DMS 273 treated with DMSO at 0.1 percent for 48 hours (cell line): ENCODE data around the gene IFIT1B.
"Not testable (repeated sequence)": the region's sequence is repeated elsewhere in the genome, so short reads cannot be mapped to it uniquely, and the experiment has no call there.

Source experiments
- DNase-seq: peaks from one replicate; lab custom pipeline; 2025; lab: John Stamatoyannopoulos, UW

Gene IFIT1B

DNA sequence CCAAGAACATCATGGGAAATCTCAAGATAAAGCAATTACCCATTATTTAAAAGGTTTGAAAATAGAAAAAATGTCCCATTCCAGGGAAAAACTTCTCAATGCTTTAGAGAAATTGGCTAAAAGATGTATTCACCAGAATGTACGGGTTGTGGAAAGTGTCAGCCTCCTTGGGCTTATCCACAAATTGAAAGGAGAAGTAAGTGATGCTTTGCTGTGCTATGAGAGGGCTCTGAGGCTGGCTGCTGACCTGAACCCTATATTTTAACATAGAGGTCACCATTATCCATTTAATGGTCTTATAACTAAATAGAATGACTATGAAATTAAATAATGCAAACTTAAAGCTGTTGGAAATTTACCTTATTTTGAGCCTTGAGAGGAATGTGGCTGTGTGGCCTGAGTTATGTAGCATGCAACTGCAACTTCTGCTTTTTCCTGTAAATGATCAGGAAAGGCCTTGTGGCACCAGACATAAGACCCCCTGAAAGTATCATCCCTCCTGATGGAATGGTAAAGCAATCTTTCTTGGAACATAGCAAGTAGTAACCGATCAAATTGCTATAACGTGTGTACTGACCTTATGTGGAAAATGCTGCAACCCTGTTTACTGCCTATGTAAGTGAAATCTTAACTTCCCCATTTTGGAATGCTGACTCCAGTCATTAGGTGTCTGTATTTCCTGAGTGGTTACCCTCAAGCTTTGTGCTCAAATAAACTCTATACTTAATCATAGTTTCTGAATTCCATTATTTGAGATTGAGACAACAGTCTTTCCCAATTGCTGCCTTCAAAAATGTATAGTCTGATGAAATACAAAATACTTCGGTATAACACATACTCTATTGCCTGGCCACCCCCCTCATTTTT lies 6.9 kb downstream of the IFIT1B start:
- no peak for DNase-seq

DNA sequence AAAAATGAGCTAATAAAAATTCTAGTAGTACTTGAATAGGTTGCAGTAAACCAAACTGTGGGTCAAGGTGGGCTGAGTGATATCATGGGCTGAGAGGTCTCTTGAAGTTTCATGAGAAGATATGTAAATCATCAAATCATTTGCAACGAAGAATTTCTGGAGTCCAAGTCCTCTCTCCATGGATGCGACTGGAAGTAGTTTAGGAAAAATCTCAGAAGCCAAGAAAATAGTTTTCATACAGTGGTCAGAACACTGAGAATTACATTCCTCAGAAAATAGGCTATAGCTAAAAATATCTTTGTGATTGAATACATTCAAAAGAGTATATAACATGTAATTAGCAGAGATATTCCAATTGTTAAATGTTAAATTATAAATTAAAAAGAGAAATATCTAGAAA lies 10.9 kb downstream of the IFIT1B start:
- no peak for DNase-seq

DNA sequence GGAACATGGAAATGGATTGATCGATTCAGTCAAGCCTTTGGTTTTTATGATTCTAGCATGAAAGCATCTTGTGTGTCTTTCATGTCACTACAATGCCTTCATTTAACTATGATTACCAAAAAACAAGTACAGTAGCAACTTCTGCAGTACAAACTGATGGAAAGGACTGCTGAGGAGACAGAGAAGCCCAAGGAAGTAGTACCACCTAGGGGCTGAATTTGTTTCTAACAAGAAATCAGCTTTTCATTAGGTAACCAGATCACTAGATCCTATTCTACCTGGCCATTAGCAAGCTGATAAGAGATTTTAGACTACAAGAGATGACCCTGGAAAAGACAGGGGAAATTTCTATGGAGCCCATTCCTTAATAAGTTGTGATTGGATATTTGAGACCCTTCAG lies 11.4 kb downstream of the IFIT1B start:
- no peak for DNase-seq

DNA sequence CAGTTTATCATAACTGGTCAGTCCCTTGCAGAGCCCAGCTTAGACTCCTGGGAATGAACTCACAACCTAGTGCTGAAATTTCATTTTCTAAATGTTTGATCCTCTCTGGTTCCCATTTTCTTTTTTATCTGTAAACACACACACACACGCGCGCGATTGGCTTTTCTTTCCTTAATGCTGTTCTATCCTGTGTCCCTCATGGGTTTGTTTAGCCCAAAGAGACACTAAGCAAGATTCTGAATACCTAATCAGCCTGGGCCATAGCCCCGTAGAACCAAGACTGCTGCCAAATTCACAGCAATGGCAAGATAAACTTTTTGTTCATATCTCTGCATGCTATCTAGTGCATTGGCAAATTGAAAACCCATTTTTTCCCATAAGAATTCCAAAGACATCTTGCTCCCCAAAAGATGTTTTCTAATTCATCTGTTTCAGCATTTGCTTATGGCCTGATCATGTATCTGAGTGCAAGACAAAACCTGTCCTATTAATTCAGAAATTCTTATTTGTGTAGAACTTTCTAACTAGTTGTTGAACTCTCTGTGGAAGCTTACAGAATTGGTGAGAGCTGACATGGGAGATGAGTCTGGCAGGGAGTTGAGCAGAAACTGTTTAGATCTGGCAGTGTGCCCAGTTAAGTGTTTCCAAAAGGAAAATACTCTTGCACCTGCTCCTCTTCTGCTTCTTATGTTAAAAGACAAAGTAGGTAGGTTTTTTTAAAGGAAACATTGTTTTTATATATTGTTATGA lies 12.8 kb downstream of the IFIT1B start:
- DNase-seq: no peak

DNA sequence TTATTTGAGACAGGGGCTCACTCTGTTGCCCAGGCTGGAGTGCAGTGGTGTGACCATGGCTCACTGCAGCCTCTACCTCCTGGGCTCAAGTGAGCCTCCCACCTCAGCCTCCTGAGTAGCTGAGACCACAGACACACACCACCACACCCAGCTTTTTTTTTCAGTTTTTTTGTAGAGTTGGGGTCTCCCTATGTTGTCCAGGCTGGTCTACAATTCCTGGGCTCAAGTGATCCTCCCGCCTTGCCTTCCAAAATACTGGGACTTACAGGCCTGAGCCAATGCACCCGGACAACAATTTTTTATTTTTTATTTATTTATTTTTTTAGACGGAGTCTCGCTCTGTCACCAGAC lies 13.3 kb downstream of the IFIT1B start:
- not testable (repeated sequence) for DNase-seq

DNA sequence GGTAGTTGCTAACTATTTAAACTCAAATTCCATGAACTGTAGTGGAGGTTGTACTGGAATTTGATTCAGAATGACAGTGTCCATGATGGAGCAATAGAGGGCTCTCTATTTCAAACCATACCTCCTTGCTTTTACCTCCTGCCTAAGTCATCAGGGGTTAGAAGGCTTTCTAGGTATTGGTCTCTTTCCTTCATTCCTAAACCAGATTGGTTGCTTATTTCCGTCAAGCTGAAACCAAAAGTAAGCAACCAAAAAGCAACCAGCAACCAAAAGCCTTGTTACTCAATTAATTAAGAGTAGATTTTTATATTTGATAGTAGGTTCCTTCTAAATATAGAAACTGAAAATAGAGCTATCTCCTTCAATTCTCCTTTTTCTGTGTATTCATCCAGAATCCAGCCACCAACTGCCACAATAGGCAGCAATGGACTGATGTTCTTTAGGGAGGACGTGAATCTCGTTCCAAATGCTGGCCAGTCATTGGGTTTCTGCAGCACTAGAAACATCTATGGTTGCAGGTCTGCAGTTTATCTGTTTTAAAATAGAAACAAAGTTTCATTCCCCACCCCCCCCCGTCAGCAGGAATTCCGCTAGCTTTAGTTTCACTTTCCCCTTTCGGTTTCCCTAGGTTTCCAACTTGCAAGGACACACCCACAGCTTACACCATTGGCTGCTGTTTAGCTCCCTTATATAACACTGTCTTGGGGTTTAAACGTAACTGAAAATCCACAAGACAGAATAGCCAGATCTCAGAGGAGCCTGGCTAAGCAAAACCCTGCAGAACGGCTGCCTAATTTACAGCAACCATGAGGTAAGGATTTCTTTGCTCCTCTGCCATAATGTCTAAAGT lies 14.3 kb downstream of the IFIT1B start, which contains the start of gene IFIT1:
TSS of gene IFIT1 (plus strand) at position 717 of the 850 bp plus-strand sequence. CDS start at position 807, 90 bp downstream.
- DNase-seq: peak; percentile 19

DNA sequence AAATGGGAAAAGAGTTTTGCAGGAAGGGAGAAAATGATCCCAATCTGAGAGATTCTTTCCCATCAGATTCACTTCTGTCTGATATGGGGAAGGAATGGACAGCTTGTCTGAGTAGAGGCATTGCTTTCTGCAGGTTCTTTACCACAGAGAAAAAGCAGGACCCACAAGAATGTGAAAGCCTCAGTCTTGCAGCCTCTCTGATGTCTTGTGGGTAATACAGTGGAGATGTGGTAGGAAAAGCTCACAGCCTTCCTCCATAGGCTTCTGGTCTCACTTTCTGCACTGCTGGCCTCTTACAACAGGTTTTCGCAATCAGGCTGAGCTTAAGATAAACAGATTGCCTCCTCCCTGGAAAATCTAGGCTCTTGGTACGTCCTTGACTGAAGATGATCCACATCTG lies 15.1 kb downstream of the IFIT1B start:
- DNase-seq: no peak

DNA sequence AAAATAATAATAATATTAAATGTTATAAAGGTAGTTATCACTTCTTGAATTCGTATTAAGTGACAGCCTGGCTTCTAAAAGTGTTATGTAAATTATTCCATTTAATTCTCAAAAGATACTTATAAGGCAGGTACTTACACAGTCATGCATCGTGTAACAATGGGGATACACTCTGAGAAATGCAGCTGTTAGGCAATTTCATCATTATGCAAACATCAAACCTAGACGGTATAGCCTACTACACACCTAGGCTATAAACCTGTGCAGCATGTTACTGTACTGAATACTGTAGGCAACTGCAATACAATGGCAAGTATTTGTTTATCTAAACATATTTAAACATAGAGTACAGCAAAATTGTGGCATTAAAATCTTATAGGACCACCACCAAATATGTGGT lies 16.0 kb downstream of the IFIT1B start:
- no peak for DNase-seq

DNA sequence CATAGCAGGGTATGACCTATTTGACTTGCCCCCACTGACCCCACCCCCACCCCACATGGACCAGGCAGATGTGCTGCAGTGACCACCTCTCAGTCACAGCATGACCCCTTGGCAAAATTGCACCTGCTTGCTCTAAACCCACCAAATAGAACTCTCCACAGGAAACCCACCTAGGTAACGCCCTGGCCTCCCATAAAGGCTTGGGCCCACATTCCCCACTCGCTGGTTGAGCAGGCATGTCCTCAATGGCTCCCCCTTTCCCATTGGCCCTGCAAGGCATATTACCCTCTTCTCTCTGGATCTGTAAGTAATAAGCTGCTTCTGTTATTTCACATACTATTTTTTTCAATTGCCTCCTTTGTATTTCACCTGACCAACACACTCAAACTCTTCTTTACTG lies 17.3 kb downstream of the IFIT1B start:
- no peak for DNase-seq

DNA sequence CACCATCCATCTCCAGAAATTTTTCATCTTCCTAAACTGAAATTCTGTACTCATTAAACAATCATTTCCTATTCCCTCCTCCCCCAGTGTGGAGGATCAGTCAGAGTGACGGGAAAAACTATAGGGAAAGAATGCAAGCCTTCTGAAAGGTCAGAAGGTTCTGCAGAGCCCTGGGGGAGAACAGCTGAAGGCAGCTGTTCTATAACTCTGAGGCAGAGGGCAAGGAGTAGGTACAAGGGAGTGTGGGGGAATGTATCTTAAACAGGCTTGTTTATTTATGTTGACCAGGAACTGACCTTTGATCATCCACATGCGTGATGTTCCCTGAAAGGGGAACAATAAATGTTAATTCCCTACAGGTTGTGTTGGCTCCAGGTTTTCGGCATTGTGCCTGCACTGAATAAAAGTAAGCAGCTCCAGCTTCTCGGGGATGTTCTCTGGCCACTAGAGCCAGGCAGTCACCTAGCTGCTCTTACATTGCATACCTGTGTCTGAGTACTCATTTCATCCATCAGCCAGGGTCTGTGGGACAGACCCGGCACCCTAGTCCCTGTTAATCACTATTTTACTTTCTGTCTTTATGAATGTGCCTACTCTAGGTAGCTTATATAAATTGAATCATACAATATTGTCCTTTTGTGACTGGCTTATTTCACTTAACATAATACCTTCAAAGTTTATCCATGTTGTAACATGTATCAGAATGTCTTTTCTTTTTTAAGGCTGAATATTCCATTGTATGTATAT lies 20.3 kb downstream of the IFIT1B start:
- DNase-seq: no peak

DNA sequence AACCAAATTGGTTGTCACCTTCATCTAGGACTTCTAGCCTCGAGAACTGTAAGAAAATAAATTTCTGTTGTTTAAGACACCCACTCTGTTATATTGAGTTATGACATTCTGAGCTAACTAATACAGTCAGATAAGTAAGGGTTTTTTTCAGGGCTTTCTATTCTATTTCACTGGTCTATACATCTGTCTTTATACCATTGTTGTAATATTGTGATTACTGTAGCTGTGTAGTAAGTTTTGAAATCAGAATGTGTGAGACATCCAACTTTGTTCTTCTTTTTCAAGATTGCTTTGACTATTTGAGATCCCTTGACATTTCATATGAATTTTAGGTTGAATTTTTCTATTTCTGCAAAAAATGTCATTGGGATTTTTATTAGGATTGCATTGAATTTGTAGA lies 22.1 kb downstream of the IFIT1B start:
- no peak for DNase-seq

DNA sequence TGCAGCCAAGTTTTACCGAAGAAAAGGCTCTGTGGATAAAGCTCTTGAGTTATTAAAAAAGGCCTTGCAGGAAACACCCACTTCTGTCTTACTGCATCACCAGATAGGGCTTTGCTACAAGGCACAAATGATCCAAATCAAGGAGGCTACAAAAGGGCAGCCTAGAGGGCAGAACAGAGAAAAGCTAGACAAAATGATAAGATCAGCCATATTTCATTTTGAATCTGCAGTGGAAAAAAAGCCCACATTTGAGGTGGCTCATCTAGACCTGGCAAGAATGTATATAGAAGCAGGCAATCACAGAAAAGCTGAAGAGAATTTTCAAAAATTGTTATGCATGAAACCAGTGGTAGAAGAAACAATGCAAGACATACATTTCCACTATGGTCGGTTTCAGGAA lies 25.2 kb downstream of the IFIT1B start:
- DNase-seq: no peak

DNA sequence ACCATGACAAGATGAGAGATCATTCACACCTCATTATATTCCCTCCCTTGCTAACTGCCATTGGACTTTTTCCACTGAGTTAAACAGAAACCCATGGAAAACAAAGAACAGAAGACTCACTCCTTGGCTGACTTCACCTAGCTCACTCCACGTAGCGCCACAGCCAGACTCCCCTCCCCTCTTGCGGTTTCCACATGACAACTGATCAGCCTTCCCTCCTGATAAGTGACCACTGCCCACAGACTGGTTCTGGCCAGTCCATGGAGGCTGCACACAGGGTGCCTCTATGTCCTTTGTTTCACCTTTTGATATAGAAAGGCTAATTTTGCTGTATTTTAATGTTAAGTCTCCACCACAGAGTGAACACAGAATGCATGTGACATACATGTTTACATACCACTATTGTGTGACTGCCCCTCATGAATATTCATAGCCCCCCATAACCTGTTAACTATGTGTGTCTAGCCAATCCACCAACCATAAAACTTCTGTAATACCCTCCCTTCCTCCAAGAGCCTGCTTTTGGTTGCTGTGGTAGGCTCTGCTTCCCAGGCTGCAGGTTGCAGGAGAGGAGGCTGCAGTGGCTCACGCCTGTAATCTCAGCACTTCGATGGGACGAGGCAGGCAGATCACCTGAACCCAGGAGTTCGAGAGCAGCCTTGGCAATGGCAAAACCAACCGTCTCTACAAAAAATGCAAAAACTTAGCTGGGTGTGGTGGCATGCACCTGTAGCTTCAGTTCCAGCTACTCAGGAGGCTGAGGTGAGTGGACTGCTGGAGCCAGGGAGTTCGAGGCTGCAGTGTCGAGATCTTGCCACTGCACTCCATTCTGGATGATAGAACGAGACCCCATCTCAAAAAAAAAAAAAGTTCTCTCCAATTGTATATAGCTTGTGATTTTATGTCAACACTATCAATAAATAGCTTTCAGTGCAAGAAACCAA lies 26.5 kb downstream of the IFIT1B start:
- no peak for DNase-seq

DNA sequence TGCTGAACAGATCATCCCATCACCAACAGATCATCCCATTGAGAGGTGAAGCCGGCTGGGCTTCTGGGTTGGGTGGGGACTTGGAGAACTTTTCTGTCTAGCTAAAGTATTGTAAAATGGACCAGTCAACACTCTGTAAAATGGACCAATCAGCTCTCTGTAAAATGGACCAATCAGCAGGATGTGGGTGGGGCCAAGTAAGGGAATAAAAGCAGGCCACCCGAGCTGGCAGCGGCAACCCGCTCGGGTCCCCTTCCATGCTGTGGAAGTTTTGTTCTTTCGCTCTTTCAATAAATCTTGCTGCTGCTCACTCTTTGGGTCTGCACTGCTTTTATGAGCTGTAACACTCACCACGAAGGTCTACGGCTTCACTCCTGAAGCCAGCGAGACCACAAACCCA lies 28.3 kb downstream of the IFIT1B start:
- not testable (repeated sequence) for DNase-seq

DNA sequence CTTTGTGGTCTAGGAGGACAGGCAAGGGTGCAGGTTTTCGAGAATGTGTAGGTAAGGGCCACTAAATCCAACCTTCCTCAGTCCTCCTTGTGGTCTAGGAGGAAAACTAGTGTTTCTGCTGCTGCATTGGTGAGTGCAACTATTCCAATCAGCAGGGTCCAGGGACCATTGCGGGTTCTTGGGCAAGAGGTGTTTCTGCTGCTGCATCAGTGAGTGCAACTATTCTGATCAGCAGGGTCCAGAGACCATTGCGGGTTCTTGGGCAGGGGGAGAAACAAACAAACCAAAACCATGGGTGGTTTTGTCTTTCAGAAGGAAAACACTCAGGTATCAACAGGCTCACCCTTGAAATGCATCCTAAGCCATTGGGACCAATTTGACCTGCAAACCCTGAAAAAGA lies 29.9 kb downstream of the IFIT1B start:
- not testable (repeated sequence) for DNase-seq

DNA sequence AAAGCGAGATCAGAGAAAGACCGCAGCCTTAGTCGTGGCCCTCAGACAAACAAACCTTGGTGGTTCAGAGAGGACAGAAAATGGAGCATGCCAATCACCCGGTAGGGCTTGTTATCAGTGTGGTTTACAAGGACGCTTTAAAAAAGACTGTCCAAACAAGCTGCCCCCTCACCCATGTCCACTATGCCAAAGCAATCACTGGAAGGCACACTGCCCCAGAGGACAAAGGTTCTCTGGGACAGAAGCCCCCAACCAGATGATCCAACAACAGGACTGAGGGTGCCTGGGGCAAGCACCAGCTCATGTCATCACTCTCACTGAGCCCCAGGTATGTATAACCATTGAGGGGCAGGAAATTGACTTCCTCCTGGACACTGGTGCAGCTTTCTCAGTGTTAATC lies 31.4 kb downstream of the IFIT1B start:
- not testable (repeated sequence) for DNase-seq

DNA sequence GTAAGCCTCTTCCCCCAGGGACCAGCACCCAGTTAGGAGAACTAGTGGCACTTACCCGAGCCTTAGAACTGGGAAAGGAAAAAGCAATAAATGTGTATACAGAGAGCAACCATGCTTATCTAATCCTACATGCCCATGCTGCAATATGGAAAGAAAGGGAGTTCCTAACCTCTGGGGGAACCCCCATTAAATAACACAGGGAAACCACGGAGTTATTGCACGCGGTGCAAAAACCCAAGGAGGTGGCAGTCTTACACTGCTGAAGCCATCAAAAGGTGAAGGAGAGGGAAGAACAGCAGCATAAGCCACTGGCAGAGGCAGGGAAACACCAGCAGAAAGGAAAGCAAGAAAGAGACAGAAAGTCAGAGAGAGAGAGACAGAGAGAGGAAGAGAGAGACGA lies 32.7 kb downstream of the IFIT1B start:
- not testable (repeated sequence) for DNase-seq

DNA sequence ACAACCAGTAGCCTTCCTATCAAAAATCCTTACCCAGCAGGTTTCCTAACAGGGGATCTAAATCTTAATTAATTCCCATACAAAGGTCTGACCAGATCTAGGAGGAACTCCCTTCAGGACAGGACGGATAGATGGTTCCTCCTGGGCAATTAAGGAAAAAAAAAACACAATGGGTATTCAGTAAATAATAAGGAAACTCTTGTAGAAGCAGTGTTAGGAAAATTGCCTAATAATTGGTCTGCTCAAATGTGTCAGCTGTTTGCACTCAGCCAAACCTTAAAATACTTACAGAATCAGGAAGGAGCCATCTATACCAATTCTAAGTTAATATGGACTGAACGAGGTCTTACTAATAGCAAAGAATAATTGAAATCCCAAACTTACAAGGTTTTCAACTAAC lies 33.3 kb downstream of the IFIT1B start:
- DNase-seq: not testable (repeated sequence)

DNA sequence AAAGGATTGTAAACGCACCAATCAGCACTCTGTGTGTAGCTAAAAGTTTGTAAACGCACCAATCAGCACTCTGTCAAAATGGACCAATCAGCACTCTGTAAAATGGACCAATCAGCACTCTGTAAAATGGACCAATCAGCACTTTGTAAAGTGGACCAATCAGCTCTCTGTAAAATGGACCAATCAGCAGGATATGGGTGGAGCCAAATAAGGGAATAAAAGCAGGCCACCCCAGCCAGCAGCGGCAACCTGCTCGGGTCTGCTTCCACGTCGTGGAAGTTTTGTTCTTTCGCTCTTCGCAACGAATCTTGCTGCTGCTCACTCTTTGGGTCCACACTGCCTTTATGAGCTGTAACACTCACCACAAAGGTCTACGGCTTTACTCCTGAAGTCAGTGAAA lies 34.4 kb downstream of the IFIT1B start:
- DNase-seq: not testable (repeated sequence)

DNA sequence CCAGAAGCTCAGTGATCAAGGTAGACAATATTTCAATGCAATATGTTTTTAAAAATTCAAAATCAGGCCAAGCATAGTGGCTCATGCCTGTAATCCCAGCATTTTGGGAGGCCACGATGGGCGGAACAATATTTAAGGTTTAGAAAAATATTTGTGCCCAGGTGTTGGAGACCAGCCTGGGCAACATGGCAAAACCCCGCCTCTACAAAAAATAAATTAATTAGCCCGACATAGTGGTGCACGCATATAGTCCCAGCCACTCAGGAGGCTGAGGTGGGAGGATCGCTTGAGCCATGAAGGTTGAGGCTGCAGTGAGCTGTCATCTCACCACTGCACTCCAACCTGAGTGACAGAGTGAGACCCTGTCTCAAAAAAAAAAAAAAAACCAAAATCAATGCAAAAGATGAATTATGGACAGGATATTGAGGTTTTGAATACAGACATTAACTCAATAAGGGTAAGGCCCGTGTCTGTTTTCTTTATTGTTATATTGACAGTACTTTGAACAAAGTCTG lies 35.6 kb downstream of the IFIT1B start:
- no peak for DNase-seq
